GM08714 (cell line): Measurements from ENCODE around the gene GH2.

ENCODE experiments used
- H3K4me3 ChIP-seq: fragments of 200-500 bp; sonication (Bioruptor generic); 2 replicates; pipeline ENCODE4 v1.5.1; 2014; ENCODE audit warnings: mild to moderate bottlenecking, low read length, inconsistent platforms
- ZNF274 ChIP-seq: IDR thresholded peaks from 2 replicates; pipeline ENCODE4 v1.6.1; 2012; ENCODE audit warnings: mild to moderate bottlenecking, low read depth, low read length

The GH2 gene

DNA sequence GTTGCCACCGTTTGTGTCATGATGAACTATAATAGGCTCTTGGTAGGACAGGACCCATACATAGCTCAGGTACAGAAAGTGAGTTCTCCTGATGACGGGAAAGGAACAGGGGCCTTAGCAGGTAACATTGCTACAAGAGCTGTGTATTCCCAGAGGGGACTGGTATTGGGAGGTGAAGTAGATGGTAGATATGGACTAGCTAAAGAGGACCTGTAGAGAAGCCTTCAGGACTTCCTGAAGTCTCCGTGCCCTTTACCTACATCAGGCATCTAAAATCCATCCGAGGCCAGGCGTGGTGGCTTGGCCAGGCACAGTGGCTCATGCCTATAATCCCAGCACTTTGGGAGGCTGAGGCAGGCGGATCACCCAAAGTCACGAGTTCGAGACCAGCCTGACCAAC lies 26.6 kb downstream of the GH2 start:
- TF ChIP-seq ZNF274: no peak
- H3K4me3 ChIP-seq: no peak overlapping the region

DNA sequence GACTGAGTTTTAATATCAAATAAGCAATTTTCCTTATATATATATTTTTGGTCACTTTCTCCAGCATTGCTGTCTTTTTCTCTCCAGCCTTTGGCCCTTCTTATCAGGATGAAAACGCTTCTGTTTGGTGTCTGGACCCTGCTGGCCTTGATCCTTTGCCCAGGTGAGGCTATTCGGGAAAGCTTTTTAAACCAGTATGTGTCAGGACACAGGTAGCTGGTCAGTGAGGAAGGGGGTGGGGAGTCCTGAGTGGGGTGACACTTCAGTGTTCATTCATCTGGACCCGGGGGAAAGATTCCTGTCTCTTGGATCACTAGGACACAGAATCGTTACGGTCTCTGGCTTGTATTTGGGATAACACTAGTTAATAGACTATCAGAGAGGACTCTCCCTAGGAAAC lies 27.0 kb downstream of the GH2 start:
- no peak for TF ChIP-seq ZNF274

DNA sequence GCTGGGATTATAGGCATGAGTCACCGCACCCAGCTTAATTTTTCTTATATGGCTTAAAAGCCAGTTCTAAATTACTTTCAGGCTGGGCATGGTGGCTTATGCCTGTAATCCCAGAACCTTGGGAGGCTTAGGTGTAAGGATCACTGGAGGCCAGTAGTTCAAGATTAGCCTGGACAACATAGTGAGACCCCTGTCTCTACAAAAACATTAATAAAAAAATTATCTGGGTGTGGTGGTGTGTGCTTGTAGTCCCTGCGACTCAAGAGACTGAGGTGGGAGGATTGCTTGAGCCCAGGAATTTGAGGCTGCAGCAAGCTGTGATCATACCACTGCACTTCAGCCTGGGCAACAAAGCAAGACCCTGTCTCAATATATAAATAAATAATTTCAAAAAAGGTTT lies 28.5 kb downstream of the GH2 start:
- TF ChIP-seq ZNF274: no peak
- no peak overlapping the region for H3K4me3 ChIP-seq

More for the DNA sequence above, 27.0 kb downstream of the GH2 start:
- H3K4me3 ChIP-seq: no peak overlapping the region

- H3K4me3 ChIP-seq: no peak overlapping the region
- TF ChIP-seq ZNF274: no peak
Observed at GRCh38 chr17:63850401-63850800, 31.3 kb downstream of the GH2 start.

GRCh38 chr17:63848834-63849689 lies 32.7 kb downstream of the GH2 start:
- H3K4me3 ChIP-seq: peak overlapping the region; percentile 18; the same call in 1 of the 2 replicates
- TF ChIP-seq ZNF274: no peak

DNA sequence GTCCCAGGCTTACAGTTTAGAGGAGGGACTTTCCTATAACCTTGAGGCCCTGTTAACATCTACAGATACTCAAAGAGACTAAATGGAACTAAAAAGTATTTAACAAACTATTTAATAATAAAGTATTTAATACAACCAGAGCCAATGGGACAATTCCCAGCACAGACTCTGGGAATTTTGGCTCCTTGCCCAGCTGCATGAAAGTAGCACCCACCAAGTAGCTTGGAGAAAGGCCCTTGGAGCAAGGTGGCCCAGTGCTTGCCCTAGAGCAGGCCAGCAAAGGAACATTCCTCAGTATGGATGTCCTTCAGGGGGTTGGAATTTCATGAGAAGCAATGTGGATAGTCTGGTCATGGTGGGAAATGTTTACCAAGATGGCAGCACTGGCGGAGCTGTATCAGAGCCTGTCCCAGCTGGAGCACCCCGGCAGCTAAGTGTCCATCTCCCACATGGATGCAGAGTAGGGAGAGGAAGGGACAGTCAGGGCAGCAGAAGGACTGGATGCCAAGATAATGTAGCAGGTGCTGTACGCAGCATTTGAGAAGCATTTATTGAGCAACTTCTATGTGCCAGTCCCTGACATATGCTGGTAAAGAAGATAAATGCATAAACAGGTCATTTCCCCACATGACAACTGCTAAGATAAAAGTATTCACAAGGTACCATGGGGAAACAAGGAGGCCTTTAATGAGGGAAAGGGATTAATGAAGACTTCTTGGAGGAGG lies 34.1 kb downstream of the GH2 start:
- no peak overlapping the region for H3K4me3 ChIP-seq
- no peak for TF ChIP-seq ZNF274

- no peak for TF ChIP-seq ZNF274
- no peak overlapping the region for H3K4me3 ChIP-seq
Observed at GRCh38 chr17:63845509-63845908, 36.2 kb downstream of the GH2 start.

- no peak for TF ChIP-seq ZNF274
- peak overlapping the region; percentile 61; the same call in 1 of the 2 replicates for H3K4me3 ChIP-seq
Observed at GRCh38 chr17:63843910-63844677, 37.6 kb downstream of the GH2 start.

- H3K4me3 ChIP-seq: peak overlapping the region; percentile 61
Observed at GRCh38 chr17:63843387-63843888, 38.3 kb downstream of the GH2 start.

DNA sequence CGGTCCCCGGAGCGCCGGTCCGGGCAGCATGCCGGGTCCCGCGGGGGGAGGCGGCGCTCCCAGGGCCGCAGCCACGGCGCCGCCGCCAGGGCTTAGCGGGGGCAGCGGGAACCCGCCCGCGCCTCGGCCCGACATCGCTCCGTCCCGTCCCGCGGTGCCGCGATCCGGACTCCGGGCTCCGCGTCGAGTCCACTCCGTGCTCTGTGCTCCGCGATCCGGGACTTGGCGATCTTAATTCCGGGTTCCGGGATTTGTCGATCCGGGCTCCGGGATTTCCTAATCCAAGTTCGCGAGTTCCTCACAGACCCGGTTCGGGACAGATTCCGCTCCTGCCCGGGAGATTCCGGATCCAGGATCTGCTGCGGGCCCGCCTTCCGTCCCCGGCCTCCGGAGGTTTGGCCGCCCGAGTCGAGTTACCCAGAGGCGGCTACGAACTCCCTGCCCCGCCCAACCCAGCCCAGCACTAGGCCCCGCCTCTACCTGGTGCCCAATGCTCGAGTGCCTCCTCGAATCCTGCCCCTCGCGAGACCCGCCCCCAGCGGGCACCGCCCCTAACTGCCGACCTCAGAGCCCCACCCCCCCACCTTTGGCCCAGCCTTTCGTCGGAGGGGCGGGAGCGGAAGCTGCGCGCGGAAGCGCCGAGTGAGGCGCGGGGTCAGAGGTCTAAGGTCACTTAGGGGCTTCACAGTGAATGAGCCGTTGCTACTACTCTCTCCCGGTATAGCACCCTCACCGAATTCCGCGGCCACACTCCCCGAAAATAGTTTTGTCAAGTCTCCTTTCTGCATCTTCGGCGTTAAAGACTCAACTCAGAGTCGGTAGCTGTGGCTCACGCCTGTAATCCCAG lies 39.0 kb downstream of the GH2 start, which contains the start of gene SMARCD2:
TSS of gene SMARCD2 (minus strand) at position 146 of the 847 bp plus-strand sequence. CDS start at position 135, 11 bp downstream.
- TF ChIP-seq ZNF274: no peak
- H3K4me3 ChIP-seq: peak within 1 kb of the TSS; percentile 90

- peak overlapping the region; percentile 90 for H3K4me3 ChIP-seq
- TF ChIP-seq ZNF274: no peak
Observed at GRCh38 chr17:63842173-63842539, 39.6 kb downstream of the GH2 start.

GRCh38 chr17:63841350-63842172 lies 40.2 kb downstream of the GH2 start:
- H3K4me3 ChIP-seq: peak overlapping the region; percentile 90
- TF ChIP-seq ZNF274: no peak
